Body of pancreas (tissue), 4 donors: ENCODE results near the gene TBCEL.

ENCODE experiments used
- CTCF ChIP-seq, 7 experiments: fragments of 450-650 bp in 4 of 7; fragments of 200-600 bp in 3 of 7; sonication (generic) in 3 of 7; IDR thresholded peaks; one replicate each; pipeline ENCODE4 v1.5.1; 2016 to 2019; ENCODE audit warnings: antibody characterized with exemption in 7 of 7
- POLR2A ChIP-seq, 3 donors: fragments of 450-650 bp; IDR thresholded peaks; one replicate each; pipeline ENCODE4 v1.6.1; 2016; ENCODE audit warnings: antibody characterized with exemption in 3 of 3, mild to moderate bottlenecking in 2 of 3

DNA sequence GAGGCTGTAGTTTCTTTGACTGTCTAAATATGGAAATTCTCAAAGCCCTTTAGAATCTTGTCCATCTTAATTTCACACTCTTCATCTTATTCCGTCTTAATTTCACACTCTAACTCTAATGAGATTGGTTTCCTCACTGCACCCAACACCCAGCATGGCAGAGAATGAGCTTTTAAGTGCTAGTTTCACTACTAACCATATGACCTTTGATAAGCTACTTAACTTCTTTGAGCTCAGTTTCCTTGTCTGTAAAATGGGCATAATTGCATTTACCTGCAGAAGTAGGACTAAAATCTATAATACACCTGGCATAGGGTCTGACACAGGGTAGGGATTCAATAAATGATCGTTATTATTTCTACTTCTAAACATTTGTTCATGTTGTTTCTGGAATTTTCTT is 30.4 kb downstream of the TBCEL start:
- TF ChIP-seq CTCF (IDR thresholded peaks at IDR 0.05) (no peak), POLR2A (IDR thresholded peaks at IDR 0.05) (no peak)
